ENCODE data around the gene SLC6A19. TPM values are rescaled to one million over a fixed set of nuclear protein-coding genes. Genes with fewer than 3 reads are reported as not detected.

SLC6A19 gene
- total and polyA plus RNA-seq, 2 of the 13 experiments (the other 11 are each of a cell fraction or from before 2014, with no cell fraction given): 0.02 TPM; not detected in 1

DNA sequence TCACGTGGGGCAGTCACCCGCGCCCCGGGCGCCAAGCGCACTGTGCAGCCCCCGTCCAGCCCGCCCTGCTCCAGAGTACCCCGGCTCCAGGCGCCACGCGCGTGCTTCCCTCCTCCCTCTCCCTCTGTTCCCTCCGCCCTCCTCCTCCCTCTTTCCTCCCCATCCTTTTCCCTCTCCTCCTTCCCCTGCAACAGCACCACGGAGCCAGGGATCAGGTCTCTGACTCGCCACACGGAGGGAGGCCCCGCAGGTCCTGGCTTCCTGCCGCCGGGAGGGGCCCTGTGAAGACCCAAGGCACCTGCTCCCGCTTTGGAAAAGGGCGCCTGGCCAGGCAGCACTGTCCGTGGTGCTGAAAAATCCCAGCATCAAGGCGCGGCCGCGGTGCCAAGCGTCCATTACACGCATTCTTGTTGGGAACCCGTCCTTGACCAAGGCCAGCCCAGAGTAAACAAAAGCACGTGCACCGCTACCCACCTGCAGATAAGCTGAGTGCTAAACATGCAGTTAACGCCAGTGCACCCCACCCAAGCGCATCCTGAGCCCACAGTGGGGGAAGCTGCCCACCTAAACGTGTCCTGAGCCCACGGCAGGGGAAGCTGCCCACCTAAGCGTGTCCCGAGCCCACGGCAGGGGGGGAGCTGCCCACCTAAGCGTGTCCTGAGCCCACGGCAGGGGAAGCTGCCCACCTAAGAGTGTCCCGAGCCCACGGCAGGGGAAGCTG is 45.5 kb downstream of the SLC6A19 start (continued):
- TF ChIP-seq HNRNPUL1 (IDR thresholded peaks at IDR 0.05; ENCODE audit: low read depth, low read length) (no peak), HNRNPL (IDR thresholded peaks at IDR 0.05; ENCODE audit: low read depth, low read length) (no peak), FOXO1 (CRISPR knock-in tag; IDR thresholded peaks at IDR 0.05) (peak; percentile 10; the same call in 1 of the 2 replicates), ZNF891 (CRISPR knock-in tag; IDR thresholded peaks at IDR 0.05) (peak; percentile 94), RERE (CRISPR knock-in tag; IDR thresholded peaks at IDR 0.05; ENCODE audit: low read depth) (no peak), TFE3 (CRISPR knock-in tag; IDR thresholded peaks at IDR 0.05) (peak; percentile 82), ZBTB49 (CRISPR knock-in tag; IDR thresholded peaks at IDR 0.05; ENCODE audit: borderline replicate concordance) (peak; percentile 89; the same call in 1 of the 2 replicates), GABPB1 (CRISPR knock-in tag; IDR thresholded peaks at IDR 0.05) (peak; percentile 52), RBFOX2 (IDR thresholded peaks at IDR 0.05; ENCODE audit: low read depth, low read length) (no peak), ZNF281 (CRISPR knock-in tag; IDR thresholded peaks at IDR 0.05; ENCODE audit: borderline replicate concordance) (peak; percentile 14; the same call in 1 of the 2 replicates), MTA3 (CRISPR knock-in tag; IDR thresholded peaks at IDR 0.05) (no peak), ZNF792 (CRISPR knock-in tag; IDR thresholded peaks at IDR 0.05) (peak; percentile 75; the same call in 1 of the 2 replicates), POLR2G (IDR thresholded peaks at IDR 0.05; ENCODE audit: low read depth, low read length) (no peak)
- TF ChIP-seq, protein P1, sequence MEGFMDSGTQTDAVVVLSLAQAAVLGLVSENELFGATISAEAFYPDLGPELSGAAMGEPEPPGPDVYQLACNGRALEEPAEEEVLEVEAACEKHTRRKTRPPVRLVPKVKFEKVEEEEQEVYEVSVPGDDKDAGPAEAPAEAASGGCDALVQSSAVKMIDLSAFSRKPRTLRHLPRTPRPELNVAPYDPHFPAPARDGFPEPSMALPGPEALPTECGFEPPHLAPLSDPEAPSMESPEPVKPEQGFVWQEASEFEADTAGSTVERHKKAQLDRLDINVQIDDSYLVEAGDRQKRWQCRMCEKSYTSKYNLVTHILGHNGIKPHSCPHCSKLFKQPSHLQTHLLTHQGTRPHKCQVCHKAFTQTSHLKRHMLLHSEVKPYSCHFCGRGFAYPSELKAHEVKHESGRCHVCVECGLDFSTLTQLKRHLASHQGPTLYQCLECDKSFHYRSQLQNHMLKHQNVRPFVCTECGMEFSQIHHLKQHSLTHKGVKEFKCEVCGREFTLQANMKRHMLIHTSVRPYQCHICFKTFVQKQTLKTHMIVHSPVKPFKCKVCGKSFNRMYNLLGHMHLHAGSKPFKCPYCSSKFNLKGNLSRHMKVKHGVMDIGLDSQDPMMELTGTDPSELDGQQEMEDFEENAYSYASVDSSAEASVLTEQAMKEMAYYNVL (CRISPR knock-in tag; IDR thresholded peaks at IDR 0.05; ENCODE audit: borderline replicate concordance): peak; percentile 56; the same call in 1 of the 2 replicates

All from HepG2 (cell line).